HG03457 (cell line): ENCODE measurements around the gene PHKG1.
"Not testable (repeated sequence)": the region's sequence is repeated elsewhere in the genome, so short reads cannot be mapped to it uniquely, and the experiment has no call there.

Experiments used
- ATAC-seq: cut with Tn5 transposase; IDR thresholded peaks from one replicate; pipeline ENCODE4 v1.9.1; 2021; ENCODE audit warnings: moderate number of reproducible peaks; ENCODE audit not compliant: unreplicated experiment

PHKG1 gene

GRCh38 chr7:56083150-56083785 lies 9.5 kb downstream of the PHKG1 start:
- ATAC-seq, result no peak

DNA sequence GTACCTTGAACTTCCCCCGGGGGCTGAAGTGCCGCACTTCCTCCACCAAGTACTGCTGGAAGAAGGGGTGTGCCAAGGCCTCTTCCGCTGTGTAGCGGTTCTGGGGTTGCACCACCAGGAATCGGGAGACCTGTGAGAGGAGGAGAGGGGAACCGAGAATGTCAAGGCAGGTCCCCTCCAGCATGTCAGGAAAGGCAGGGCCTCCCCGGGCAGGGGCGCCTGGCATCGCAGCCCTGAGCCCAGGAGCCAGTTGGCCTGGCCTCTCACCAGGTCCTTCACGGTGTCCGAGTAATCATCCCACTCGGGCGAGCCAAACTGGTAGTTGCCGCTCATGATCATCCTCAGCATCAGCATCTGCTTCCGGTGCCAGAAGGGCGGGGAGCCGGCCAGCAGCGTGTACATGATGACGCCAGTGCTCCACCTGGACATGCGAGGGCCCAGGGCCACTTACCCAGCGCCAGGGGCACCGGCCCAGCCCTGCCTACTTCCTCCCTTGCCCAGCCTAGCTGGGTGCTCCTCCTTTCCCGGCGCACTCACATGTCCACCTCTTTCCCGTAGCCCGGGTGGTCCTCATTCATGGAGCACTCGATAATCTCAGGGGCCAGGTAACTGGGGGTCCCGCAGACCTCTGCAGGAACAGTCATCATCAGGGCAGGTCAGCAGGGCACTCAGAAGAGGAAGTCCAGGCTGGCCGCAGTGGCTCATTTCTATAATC lies 11.0 kb downstream of the PHKG1 start:
- ATAC-seq, result no peak

- not testable (repeated sequence) for ATAC-seq
Observed at GRCh38 chr7:56080726-56081435, 11.9 kb downstream of the PHKG1 start.

DNA sequence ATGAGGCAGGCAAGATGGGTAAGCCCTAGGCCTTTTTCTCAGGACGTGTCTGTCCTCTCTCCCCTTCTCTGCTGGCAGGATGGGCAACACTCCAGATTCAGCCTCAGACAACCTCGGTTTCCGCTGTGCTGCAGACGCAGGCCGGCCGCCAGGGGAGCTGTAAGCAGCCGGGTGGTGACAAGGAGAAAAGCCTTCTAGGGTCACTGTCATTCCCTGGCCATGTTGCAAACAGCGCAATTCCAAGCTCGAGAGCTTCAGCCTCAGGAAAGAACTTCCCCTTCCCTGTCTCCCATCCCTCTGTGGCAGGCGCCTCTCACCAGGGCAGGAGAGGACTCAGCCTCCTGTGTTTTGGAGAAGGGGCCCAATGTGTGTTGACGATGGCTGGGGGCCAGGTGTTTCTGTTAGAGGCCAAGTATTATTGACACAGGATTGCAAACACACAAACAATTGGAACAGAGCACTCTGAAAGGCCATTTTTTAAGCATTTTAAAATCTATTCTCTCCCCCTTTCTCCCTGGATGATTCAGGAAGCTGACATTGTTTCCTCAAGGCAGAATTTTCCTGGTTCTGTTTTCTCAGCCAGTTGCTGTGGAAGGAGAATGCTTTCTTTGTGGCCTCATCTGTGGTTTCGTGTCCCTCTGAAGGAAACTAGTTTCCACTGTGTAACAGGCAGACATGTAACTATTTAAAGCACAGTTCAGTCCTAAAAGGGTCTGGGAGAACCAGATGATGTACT lies 13.1 kb downstream of the PHKG1 start:
- ATAC-seq, result no peak

DNA sequence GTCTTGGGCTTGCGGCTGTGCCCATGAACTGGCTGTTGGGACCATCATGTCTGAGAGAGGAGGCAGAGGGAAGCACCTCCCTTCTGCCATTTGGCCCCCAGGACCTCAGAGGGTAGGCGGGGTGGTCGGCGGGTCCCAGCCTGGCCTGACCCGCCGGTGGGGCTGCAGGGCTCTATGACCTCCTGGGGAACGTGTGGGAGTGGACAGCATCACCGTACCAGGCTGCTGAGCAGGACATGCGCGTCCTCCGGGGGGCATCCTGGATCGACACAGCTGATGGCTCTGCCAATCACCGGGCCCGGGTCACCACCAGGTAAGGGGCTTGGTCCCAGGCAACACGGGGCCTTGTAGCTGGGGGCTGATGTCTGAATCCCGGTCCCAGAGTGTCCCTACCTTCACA lies 14.6 kb downstream of the PHKG1 start:
- no peak for ATAC-seq

- no peak for ATAC-seq
Observed at GRCh38 chr7:56077681-56078080, 15.1 kb downstream of the PHKG1 start.

GRCh38 chr7:56074371-56074791 lies 18.4 kb downstream of the PHKG1 start:
- ATAC-seq, result peak; percentile 57

DNA sequence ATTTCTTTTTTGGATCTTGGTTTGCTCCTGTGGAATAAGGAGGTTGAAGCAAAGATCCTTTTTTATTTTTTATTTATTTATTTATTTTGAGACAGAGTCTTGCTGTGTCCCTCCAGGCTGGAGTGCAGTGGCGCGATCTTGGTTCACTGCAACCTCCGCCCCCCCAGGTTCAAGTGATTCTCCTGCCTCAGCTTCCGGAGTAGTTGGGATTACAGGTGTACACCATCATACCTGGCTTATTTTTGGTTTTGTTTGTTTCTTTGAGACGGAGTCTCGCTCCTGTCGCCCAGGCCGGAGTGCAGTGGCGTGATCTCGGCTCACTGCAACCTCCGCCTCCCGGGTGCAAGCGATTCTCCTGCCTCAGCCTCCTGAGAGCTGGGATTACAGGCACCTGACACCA lies 26.4 kb downstream of the PHKG1 start:
- ATAC-seq, result not testable (repeated sequence)

GRCh38 chr7:56063882-56064625 lies 28.7 kb downstream of the PHKG1 start, which contains the start of gene SUMF2:
SUMF2 (plus strand) TSS chr7:56064286; CDS start chr7:56064312, 26 bp downstream.
- peak; percentile 76 for ATAC-seq

- no peak for ATAC-seq
Observed at GRCh38 chr7:56063500-56063881, 29.3 kb downstream of the PHKG1 start.

DNA sequence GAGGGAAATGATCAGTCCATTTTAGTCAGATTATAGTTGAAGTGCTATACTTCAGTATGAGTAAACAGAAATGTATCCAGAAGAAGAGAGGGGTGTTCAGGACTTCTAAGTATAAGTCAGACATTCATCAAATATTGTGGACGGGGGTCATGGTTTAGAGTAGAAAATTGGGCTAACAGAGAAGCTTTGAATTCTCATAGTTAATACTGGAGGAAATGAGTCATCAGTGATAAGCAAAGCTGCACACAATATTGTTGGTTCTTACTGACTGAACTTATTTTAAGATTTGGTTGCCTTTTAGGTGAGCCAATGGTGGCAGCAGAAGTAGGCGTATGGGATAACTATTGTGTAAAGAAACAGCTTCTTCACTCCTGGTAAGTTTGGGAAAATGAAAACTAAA lies 30.4 kb downstream of the PHKG1 start:
- ATAC-seq, result no peak

- ATAC-seq, result no peak
Observed at GRCh38 chr7:56053993-56054392, 38.8 kb downstream of the PHKG1 start.

GRCh38 chr7:56053379-56053778 lies 39.4 kb downstream of the PHKG1 start:
- no peak for ATAC-seq

DNA sequence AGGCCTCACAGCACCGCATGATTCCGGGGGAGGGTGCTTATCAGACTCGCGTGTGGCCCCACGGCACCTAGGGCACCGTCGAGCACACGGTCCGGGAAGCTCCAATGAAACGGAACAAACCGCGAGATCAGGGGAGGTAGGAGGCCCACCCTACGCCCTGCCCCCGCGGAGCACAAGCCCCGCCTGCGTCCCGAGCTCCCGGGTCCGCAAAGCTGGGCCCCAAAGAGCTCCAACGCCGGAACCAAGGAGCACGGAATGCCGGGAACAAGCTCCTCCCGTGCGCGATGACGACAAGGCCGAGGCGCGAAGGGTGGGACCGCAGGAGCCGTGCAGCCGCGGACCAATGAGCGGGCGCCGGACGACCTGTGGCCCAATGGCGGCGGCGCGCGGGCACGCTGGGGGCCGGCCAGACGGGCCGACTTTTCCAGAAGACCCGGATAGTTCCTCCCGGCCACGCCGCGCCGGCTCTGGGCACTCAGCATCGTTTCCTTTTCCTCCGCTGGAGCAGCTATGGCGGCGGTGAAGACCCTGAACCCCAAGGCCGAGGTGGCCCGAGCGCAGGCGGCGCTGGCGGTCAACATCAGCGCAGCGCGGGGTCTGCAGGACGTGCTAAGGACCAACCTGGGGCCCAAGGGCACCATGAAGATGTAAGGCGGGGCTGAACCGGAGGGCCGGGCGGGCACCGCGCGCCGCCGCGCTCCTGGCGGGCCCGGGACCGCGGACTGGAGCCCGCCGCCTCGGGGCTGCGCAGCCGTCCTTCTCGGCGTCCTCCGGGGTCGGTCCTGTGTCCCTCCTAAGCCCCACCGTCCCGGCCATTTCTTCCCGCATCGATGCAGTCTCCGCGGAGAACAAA lies 41.2 kb downstream of the PHKG1 start, which contains the start of the genes CCT6A and PSPH:
Gene CCT6A (plus strand): TSS at position 427 of the 853 bp plus-strand sequence. CDS start 84 bp downstream, at position 511.
Gene PSPH (minus strand): TSS at position 106 of the 853 bp plus-strand sequence. CDS start 30,232 bp downstream, outside the sequence.
- peak; percentile 96 for ATAC-seq

GRCh38 chr7:56051053-56051338 lies 41.8 kb downstream of the PHKG1 start:
- ATAC-seq, result no peak

GRCh38 chr7:56048763-56049162 lies 44.0 kb downstream of the PHKG1 start:
- not testable (repeated sequence) for ATAC-seq

- ATAC-seq, result no peak
Observed at GRCh38 chr7:56048245-56048644, 44.5 kb downstream of the PHKG1 start.

DNA sequence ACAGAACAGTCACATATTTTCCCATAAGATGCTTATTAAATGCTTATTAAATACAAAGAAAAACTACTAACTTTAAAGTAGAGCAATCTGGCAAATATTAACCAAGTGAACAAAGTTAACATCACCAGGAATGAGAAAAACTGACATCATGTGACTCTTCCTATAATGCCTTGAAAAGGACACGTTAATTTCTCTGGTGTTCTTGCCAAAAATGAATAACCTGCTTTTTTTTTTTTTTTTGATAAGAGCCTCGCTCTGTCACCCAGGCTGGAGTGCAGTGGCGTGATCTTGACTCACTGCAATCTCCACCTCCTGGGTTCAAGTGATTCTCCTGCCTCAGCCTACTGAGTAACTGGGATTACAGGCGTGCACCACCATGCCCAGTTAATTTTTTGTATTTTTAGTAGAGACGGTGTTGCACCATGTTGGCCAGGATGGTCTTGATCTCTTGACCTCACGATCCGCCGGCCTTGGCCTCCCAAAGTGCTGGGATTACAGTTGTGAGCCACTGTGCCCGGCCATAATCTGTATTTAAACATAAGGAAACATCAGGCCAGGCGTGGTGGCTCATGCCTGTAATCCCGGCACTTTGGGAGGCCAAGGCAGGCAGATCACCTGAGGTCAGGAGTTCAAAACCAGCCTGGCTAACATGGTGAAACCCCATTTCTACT lies 45.2 kb downstream of the PHKG1 start:
- not testable (repeated sequence) for ATAC-seq
